H9 (cell line): ENCODE data around the gene TTC28. TPM values are rescaled to one million over a fixed set of nuclear protein-coding genes. Genes with fewer than 3 reads are reported as not detected.

Source experiments
- DNase-seq: peaks from one replicate; pipeline ENCODE4 v3.0.0-alpha.2; 2017
- H2AFZ ChIP-seq: one replicate; pipeline ENCODE4 v1.6.1; 2013; ENCODE audit warnings: mild to moderate bottlenecking, low read length, control low read depth, moderate library complexity
- H2AK5ac ChIP-seq: 2 replicates; pipeline ENCODE4 v1.6.1; 2013; ENCODE audit warnings: low read length, control low read depth, mixed read lengths; ENCODE audit not compliant: insufficient read length
- H2BK120ac ChIP-seq: one replicate; pipeline ENCODE4 v1.6.1; 2013; ENCODE audit warnings: low read depth, mild to moderate bottlenecking, low read length, control low read depth, inconsistent platforms; ENCODE audit not compliant: poor library complexity, severe bottlenecking
- H2BK12ac ChIP-seq: 2 replicates; pipeline ENCODE4 v1.6.1; 2013; ENCODE audit warnings: low read length, control low read depth, mixed read lengths, low read depth; ENCODE audit not compliant: insufficient read length
- H2BK15ac ChIP-seq: 2 replicates; pipeline ENCODE4 v1.6.1; 2013; ENCODE audit warnings: low read depth, low read length, control low read depth
- H2BK20ac ChIP-seq: one replicate; pipeline ENCODE4 v1.6.1; 2013; ENCODE audit warnings: low read depth, mild to moderate bottlenecking, low read length, control low read depth, inconsistent platforms; ENCODE audit not compliant: poor library complexity, severe bottlenecking
- H2BK5ac ChIP-seq: 2 replicates; pipeline ENCODE4 v1.6.1; 2013; ENCODE audit warnings: low read length, control low read depth, mixed read lengths; ENCODE audit not compliant: insufficient read length
- H3K14ac ChIP-seq: 2 replicates; pipeline ENCODE4 v1.6.1; 2013; ENCODE audit warnings: low read length, control low read depth; ENCODE audit not compliant: insufficient read depth
- H3K18ac ChIP-seq: 2 replicates; pipeline ENCODE4 v1.6.1; 2013; ENCODE audit warnings: low read depth, mild to moderate bottlenecking, mixed read lengths, low read length, control low read depth; ENCODE audit not compliant: insufficient read length
- H3K23ac ChIP-seq: 2 replicates; pipeline ENCODE4 v1.6.1; 2013; ENCODE audit warnings: low read length, control low read depth, mixed read lengths, low read depth; ENCODE audit not compliant: insufficient read length
- H3K23me2 ChIP-seq: 2 replicates; pipeline ENCODE4 v1.6.1; 2013; ENCODE audit warnings: low read depth, mild to moderate bottlenecking, mixed read lengths, low read length, control low read depth; ENCODE audit not compliant: insufficient read length, poor library complexity, severe bottlenecking
- H3K27ac ChIP-seq: 2 replicates; pipeline ENCODE4 v1.5.1; 2013; ENCODE audit warnings: low read length, control low read depth, mixed read lengths, low read depth; ENCODE audit not compliant: insufficient read length
- H3K27me3 ChIP-seq: 2 replicates; pipeline ENCODE4 v1.6.1; 2013; ENCODE audit warnings: low read length, control low read depth, inconsistent platforms; ENCODE audit not compliant: insufficient read depth
- H3K4ac ChIP-seq: 2 replicates; pipeline ENCODE4 v1.6.1; 2013; ENCODE audit warnings: low read depth, mild to moderate bottlenecking, control low read depth, inconsistent platforms, low read length, moderate library complexity
- H3K4me1 ChIP-seq: 2 replicates; pipeline ENCODE4 v1.6.1; 2013; ENCODE audit warnings: low read length, control low read depth, inconsistent platforms; ENCODE audit not compliant: insufficient read depth
- H3K4me2 ChIP-seq: 2 replicates; pipeline ENCODE4 v1.6.1; 2013; ENCODE audit warnings: low read length, control low read depth, mixed read lengths; ENCODE audit not compliant: insufficient read length, insufficient read depth
- H3K56ac ChIP-seq: 2 replicates; pipeline ENCODE4 v1.6.1; 2013; ENCODE audit warnings: low read depth, mild to moderate bottlenecking, mixed read lengths, low read length, control low read depth; ENCODE audit not compliant: insufficient read length
- H3K79me1 ChIP-seq: 2 replicates; pipeline ENCODE4 v1.6.1; 2013; ENCODE audit warnings: low read depth, mild to moderate bottlenecking, moderate library complexity, low read length, control low read depth, inconsistent platforms; ENCODE audit not compliant: insufficient read depth, poor library complexity, severe bottlenecking
- H3K79me2 ChIP-seq: 2 replicates; pipeline ENCODE4 v1.6.1; 2013; ENCODE audit warnings: low read length, control low read depth, inconsistent platforms; ENCODE audit not compliant: insufficient read depth
- H3K9ac ChIP-seq: 2 replicates; pipeline ENCODE4 v1.6.1; 2013; ENCODE audit warnings: low read length, control low read depth, mixed read lengths; ENCODE audit not compliant: insufficient read length; ENCODE audit errors: extremely low read depth
- H3K9me3 ChIP-seq: one replicate; pipeline ENCODE4 v1.6.1; 2013; ENCODE audit warnings: low read depth, low read length, inconsistent platforms; ENCODE audit not compliant: control insufficient read depth
- H3T11ph ChIP-seq: one replicate; pipeline ENCODE4 v1.6.1; 2013; ENCODE audit warnings: mild to moderate bottlenecking, low read length, control low read depth, inconsistent platforms
- H4K20me1 ChIP-seq: one replicate; pipeline ENCODE4 v1.6.1; 2013; ENCODE audit not compliant: control insufficient read depth, insufficient read length, insufficient read depth
- H4K5ac ChIP-seq: 2 replicates; pipeline ENCODE4 v1.6.1; 2013; ENCODE audit warnings: low read depth, mild to moderate bottlenecking, mixed read lengths, low read length, control low read depth; ENCODE audit not compliant: insufficient read length
- H4K8ac ChIP-seq: replicated peaks from 2 replicates; pipeline ENCODE4 v1.6.1; 2013; ENCODE audit warnings: low read length, control low read depth, mixed read lengths, low read depth; ENCODE audit not compliant: insufficient read length
- H4K91ac ChIP-seq: 2 replicates; pipeline ENCODE4 v1.6.1; 2013; ENCODE audit warnings: low read depth, mild to moderate bottlenecking, moderate library complexity, mixed read lengths, low read length, control low read depth; ENCODE audit not compliant: insufficient read length
- H3K27ac Mint-ChIP-seq, 3 experiments: 2 replicates in 2 of 3; 3 replicates in 1 of 3; pipeline ENCODE4 v1.8.0; 2020 to 2021; ENCODE audit warnings: mixed read lengths in 3 of 3, mild to moderate bottlenecking in 1 of 3, moderate library complexity in 1 of 3
- H3K27me3 Mint-ChIP-seq: 2 replicates; pipeline ENCODE4 v1.8.0; 2021; ENCODE audit warnings: low read depth, mild to moderate bottlenecking, moderate library complexity, mixed read lengths
- H3K36me3 Mint-ChIP-seq, 3 experiments: 2 replicates in 2 of 3; 3 replicates in 1 of 3; pipeline ENCODE4 v1.8.0; 2020 to 2021; ENCODE audit warnings: low read depth in 3 of 3, mixed read lengths in 3 of 3; ENCODE audit not compliant: insufficient read depth in 1 of 3
- H3K4me1 Mint-ChIP-seq, 2 experiments: 2 replicates each; pipeline ENCODE4 v1.8.0; 2020; ENCODE audit warnings: mixed read lengths in 2 of 2
- H3K4me3 Mint-ChIP-seq, 2 experiments: 2 replicates in 1 of 2; 3 replicates in 1 of 2; pipeline ENCODE4 v1.8.0; 2020 to 2021; ENCODE audit warnings: mild to moderate bottlenecking in 2 of 2, mixed read lengths in 2 of 2, moderate library complexity in 1 of 2
- H3K9me3 Mint-ChIP-seq, 2 experiments: 2 replicates in 1 of 2; 3 replicates in 1 of 2; pipeline ENCODE4 v1.8.0; 2020; ENCODE audit warnings: mild to moderate bottlenecking in 2 of 2, mixed read lengths in 2 of 2, moderate library complexity in 1 of 2
- WGBS: extraction: QIAGEN DNeasy Blood & Tissue Kit; methylation state at CpG from one replicate; pipeline ENCODE4 v1.1.7; 2013; ENCODE audit warnings: missing lambda C conversion rate, low lambda C conversion rate, mixed read lengths; ENCODE audit not compliant: insufficient read length; ENCODE audit errors: extremely low coverage; 5-methylcytosine and 5-hydroxymethylcytosine counted together
- total RNA-seq: library from RNA; stranded (reverse); gene quantifications from 2 replicates; pipeline ENCODE4 v1.2.1, GENCODE V29; 2021
- TF ChIP-seq, protein P1 (sequence below): fragments of 200-600 bp; sonication (generic); conservative IDR thresholded peaks from 3 replicates; pipeline ENCODE4 v1.8.0; 2021; ENCODE audit warnings: antibody characterized with exemption, mild to moderate bottlenecking

The TTC28 gene
- total RNA-seq, 1 experiment from 2014 or later: 13.6 TPM

DNA sequence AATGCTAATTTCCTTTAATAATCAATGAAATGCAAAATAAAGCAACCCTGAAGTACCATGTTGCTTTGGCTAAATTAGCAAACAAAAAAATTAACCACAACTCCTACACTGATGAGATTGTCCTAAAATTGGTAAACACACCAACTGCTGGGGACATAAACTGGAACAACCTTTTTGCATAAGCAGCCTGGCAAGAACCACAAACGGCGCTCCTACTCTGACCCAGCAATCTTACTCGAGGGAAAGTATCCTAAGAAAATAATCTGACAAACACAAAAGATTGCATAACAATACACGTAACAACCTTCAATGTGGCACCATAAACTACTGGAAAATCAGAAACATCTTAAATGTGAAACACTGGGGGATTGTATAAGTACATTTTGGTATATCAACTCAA lies 570.8 kb downstream of the TTC28 start:
- H3K56ac ChIP-seq: no peak overlapping the region
- H2AK5ac ChIP-seq: no peak overlapping the region
- no peak overlapping the region for H2BK20ac ChIP-seq
- no peak overlapping the region for H3K9ac ChIP-seq
- Mint-ChIP-seq H3K36me3 (peaks cover 0 to 4% (median 3%) of the 10 kb centered on the region in 3 experiments; a peak in 3 of 7 replicates), H3K9me3 (no peaks in the 10 kb centered on the region), H3K4me1 (peaks cover 31 to 35% of the 10 kb centered on the region in 2 experiments), H3K27me3 (no peaks in the 10 kb centered on the region; the same call in 1 of the 2 replicates), H3K27ac (no peak overlapping the region), H3K4me3 (no peak overlapping the region)
- H3K79me1 ChIP-seq: no peaks in the 10 kb centered on the region
- peaks cover 7% of the 10 kb centered on the region; the same call in 1 of the 2 replicates for H3K4me1 ChIP-seq
- no peak overlapping the region for H2AFZ ChIP-seq
- no peak overlapping the region for H2BK12ac ChIP-seq
- no peak overlapping the region for H2BK120ac ChIP-seq
- H4K20me1 ChIP-seq: no peaks in the 10 kb centered on the region
- H3K27ac ChIP-seq: no peak overlapping the region
- no peak overlapping the region for H3T11ph ChIP-seq
- H3K23ac ChIP-seq: no peak overlapping the region
- H3K14ac ChIP-seq: no peak overlapping the region
- DNase-seq: no peak
- H3K79me2 ChIP-seq: no peaks in the 10 kb centered on the region
- H3K4me2 ChIP-seq: no peak overlapping the region
- H2BK15ac ChIP-seq: no peak overlapping the region
- no peak overlapping the region for H4K5ac ChIP-seq
- no peaks in the 10 kb centered on the region for H3K23me2 ChIP-seq
- WGBS: no CpG with 5 or more reads among the region's 4 CpGs
- H3K9me3 ChIP-seq: no peaks in the 10 kb centered on the region
- H3K4ac ChIP-seq: no peak overlapping the region
- no peak overlapping the region for H4K8ac ChIP-seq
- TF ChIP-seq, protein P1, sequence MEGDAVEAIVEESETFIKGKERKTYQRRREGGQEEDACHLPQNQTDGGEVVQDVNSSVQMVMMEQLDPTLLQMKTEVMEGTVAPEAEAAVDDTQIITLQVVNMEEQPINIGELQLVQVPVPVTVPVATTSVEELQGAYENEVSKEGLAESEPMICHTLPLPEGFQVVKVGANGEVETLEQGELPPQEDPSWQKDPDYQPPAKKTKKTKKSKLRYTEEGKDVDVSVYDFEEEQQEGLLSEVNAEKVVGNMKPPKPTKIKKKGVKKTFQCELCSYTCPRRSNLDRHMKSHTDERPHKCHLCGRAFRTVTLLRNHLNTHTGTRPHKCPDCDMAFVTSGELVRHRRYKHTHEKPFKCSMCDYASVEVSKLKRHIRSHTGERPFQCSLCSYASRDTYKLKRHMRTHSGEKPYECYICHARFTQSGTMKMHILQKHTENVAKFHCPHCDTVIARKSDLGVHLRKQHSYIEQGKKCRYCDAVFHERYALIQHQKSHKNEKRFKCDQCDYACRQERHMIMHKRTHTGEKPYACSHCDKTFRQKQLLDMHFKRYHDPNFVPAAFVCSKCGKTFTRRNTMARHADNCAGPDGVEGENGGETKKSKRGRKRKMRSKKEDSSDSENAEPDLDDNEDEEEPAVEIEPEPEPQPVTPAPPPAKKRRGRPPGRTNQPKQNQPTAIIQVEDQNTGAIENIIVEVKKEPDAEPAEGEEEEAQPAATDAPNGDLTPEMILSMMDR: no peak
- H2BK5ac ChIP-seq: no peak overlapping the region
- H4K91ac ChIP-seq: no peak overlapping the region
- H3K27me3 ChIP-seq: no peaks in the 10 kb centered on the region
- no peak overlapping the region for H3K18ac ChIP-seq
